D721Med (cell line): ENCODE data around the gene DLGAP4.

Experiments used
- DNase-seq: peaks from one replicate; pipeline ENCODE4 v3.0.0; 2011; ENCODE audit warnings: low spot score; ENCODE audit not compliant: insufficient read length
- FAIRE-seq: peaks from 2 replicates; lab custom pipeline; 2011; peaks lifted over from hg19 to GRCh38; lab: Jason Lieb, UNC
- CTCF ChIP-seq: IDR thresholded peaks from 2 replicates; pipeline ENCODE4 v1.5.1; 2012; ENCODE audit warnings: mild to moderate bottlenecking, control low read depth; ENCODE audit not compliant: insufficient read depth; ENCODE audit errors: missing control alignments

Gene DLGAP4

GRCh38 chr20:36421641-36422040 is 115.5 kb downstream of the DLGAP4 start:
- DNase-seq (no peak), FAIRE-seq (no peak)
- TF ChIP-seq CTCF = no peak

GRCh38 chr20:36424314-36424713 is 118.2 kb downstream of the DLGAP4 start:
- DNase-seq (no peak), FAIRE-seq (no peak)
- TF ChIP-seq CTCF = no peak

GRCh38 chr20:36425166-36425565 is 119.0 kb downstream of the DLGAP4 start:
- FAIRE-seq (no peak), DNase-seq (no peak)
- TF ChIP-seq CTCF = no peak

GRCh38 chr20:36431604-36432003 is 125.5 kb downstream of the DLGAP4 start:
- FAIRE-seq = no peak
- TF ChIP-seq CTCF = no peak
- no peak for DNase-seq

GRCh38 chr20:36432096-36432495 is 126.0 kb downstream of the DLGAP4 start:
- no peak for FAIRE-seq
- no peak for DNase-seq
- TF ChIP-seq CTCF = no peak

- DNase-seq (no peak), FAIRE-seq (no peak)
- no peak for TF ChIP-seq CTCF
Measured at GRCh38 chr20:36434383-36434782, 128.2 kb downstream of the DLGAP4 start.

- DNase-seq (no peak), FAIRE-seq (no peak)
- no peak for TF ChIP-seq CTCF
Measured at GRCh38 chr20:36435124-36435523, 129.0 kb downstream of the DLGAP4 start.
